GM19395 (cell line): ENCODE measurements around the gene ABCG1.

Source experiments
- ATAC-seq: cut with Tn5 transposase; IDR thresholded peaks from one replicate; pipeline ENCODE4 v1.9.1; 2021; ENCODE audit warnings: mild to moderate bottlenecking, moderate library complexity; ENCODE audit not compliant: unreplicated experiment

Gene ABCG1

DNA sequence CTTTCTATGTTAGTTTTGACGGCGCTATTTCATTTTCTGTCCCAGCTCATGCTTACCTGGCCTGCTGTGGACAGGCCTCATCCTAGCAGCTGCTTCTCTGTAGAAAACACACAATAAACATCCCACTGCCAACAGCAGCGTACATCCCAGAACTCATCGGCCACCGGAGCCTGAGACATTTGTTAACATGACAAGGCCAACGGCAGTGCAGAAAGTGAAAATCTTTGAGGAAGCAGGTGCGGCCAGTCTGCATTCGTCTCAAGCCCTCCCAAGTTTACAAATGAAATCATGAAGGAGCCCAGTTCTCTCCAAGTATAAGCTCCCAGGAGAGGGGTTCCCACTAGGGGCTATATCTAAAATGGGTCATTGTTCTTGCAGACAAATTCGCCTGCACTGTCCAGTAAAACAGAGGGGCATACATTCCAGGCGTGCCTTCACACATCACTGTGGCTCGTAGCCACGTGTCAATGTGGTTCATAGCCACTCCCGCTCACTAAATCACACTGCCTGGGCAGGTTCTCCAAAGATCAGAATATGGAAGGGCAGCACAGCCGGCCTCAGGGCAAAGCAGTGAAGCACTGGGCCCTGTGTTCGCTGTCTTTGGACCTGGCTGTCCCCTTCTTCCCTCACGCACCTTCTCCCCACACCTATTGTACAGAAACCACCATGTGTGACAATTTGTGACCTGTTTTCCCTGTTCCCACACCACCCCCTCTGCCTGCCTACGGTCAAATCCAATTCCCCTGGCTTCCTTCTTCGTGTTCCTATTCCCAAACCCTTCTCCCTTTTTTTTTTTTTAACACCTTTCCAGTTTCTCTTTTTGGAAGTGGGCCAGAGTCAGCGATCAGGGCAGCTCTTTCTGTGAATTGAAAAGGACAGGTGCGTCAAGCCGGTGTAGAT is 27.0 kb upstream of the ABCG1 start:
- ATAC-seq, result no peak

GRCh38 chr21:42193131-42193671 is 25.7 kb upstream of the ABCG1 start:
- no peak for ATAC-seq

DNA sequence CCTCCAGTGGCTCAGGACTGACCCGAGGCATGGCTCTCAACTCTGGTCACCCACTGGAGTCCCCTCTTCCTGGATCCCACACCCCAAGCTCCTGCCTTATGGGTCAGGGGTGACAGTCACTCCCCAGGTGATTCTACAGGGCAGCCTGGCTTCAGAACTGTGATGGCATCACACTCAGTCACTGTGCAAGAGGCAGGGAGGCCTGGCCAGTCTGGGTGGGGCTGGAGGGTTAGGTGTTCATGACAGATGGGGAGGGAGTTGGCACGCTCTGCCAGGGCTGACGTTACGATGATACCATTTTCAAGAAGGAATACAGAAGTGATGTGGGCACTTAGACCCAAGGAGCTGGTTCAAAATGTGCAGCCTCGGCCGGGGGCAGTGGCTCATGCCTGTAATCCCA is 25.2 kb upstream of the ABCG1 start:
- no peak for ATAC-seq

DNA sequence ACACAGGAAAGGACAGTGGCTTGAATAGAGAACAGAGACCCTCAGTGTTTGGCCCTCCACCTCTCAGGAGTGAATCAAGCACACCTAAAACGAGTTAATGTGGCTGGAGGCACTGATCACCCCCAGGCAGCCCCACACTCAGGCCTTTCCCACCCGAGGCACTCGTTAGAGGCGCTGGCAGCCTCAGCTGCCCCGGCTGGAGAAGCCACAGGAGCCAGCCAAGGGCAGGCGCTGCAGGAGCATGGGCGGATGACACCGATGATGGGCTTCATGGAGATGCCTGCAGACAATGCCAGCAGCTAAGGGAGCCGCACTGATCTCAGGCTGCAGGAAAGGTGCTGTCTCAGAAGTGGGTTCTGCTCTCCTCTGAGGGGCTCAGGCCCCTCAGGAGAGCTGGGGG is 24.1 kb upstream of the ABCG1 start:
- no peak for ATAC-seq

GRCh38 chr21:42195378-42196031 is 23.4 kb upstream of the ABCG1 start:
- no peak for ATAC-seq

DNA sequence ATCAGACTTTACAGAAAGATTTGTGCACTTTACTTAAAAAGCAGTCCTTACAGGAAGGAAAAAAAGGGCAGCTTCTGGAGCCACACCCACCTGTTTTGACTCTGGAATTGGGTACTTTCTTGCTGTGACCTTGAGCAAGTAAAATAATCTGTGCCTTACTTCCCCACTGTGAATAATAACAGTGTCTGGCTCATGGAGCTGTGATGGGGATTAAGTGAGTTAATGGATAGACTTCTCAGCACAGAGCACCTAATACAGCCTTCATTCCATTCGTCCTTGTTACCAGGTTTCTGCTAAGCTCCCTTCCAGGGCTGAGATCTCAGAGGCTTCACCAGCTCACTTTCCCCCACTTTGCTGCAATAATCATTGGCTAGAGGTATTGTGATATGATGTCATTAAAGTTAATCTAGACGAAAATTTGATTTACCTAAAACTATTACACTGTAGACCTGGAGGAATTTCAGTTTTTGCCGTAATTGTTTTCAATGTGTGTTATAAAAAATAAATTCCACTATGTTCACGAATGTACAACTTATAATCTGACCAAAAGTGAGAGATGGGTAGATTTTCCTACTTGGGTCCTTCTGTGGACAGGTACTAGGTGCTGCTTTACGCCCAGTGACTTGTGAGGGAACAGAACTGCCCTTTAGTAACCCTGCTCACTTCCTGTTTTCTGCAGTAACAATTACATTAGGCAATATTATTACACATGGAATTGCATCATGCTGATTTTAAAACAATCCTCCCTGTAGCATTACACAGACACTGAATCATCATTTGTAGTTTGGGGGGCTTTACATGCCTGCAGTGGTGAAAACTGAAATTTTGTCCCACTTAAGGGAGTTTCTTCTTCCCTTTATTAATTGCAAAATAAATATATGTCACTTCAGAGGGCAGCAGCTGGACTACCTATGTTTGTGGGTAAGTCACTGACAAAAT is 19.7 kb upstream of the ABCG1 start:
- peak; percentile 61 for ATAC-seq

GRCh38 chr21:42199868-42200463 is 19.0 kb upstream of the ABCG1 start:
- no peak for ATAC-seq

- no peak for ATAC-seq
Observed at GRCh38 chr21:42200906-42201614, 17.9 kb upstream of the ABCG1 start.

DNA sequence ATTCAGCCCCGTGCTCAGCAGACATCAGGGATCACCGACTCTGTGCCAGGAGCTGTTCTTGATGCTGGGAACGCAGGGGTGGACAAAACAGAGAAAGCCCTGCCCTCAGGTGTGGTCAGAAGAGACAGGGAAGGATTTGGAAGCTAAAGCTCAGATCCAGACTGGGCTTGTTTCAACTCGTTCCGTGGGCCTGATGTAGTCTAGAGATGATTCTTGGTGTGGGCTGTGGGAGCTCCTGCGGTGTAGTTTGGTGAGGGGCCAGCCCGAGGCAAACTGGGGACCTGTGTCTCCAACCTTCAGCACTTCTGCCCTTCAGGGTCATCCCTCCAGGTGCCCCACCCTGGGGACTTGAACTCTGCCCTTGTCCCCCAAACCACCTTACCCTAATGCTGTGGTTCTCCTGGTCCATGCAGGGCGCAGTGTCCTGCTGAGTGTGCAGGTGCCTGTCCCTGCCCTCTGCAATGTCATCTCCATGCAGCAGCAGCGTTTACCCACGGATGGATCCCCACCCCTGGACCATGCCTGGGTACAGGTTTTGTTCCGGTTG is 17.3 kb upstream of the ABCG1 start:
- no peak for ATAC-seq

GRCh38 chr21:42202321-42202720 is 16.6 kb upstream of the ABCG1 start:
- ATAC-seq, result no peak

DNA sequence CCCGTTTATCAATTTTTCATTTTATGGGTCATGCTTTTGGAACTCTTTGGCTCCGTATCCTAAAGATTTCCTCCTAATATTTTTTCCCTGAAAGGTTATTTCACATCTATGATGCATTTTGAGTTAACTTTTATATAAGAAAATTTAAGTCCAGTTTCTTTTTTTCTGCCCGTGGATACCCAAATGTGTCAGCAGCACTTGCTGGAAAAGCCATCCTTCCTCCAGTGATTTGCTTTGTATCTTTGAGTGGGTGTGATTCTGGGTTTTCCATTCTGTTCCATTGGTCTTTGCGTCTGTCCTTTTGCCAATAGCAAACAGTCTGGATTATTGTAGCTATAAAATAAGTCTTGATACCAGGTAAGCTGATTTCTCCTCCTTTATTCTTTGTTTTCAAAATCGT is 15.6 kb upstream of the ABCG1 start:
- ATAC-seq, result no peak

GRCh38 chr21:42203936-42204335 is 15.0 kb upstream of the ABCG1 start:
- no peak for ATAC-seq

DNA sequence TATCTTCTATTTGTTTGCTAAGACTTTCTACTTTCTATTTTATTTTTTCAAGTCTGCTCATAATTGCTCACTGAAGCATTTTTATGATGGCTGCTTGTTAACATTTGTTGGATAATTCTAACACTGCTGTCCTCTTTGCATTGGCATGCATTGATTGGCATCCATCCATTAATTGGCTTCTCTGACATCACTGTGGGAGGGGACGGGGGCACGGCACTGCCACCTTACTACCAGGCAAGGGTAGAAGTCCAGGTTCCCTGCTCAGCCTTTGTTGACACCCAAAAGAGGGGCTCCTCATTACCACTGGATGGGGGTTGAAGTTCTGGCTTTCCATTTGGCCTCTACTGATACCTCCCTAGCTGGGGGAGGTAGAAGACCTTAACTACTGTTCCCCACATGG is 11.5 kb upstream of the ABCG1 start:
- ATAC-seq, result no peak

- no peak for ATAC-seq
Observed at GRCh38 chr21:42208036-42208435, 10.9 kb upstream of the ABCG1 start.

GRCh38 chr21:42208801-42209490 is 10.0 kb upstream of the ABCG1 start:
- no peak for ATAC-seq

GRCh38 chr21:42209801-42210479 is 9.0 kb upstream of the ABCG1 start:
- ATAC-seq, result no peak

- no peak for ATAC-seq
Observed at GRCh38 chr21:42212266-42212665, 6.7 kb upstream of the ABCG1 start.

DNA sequence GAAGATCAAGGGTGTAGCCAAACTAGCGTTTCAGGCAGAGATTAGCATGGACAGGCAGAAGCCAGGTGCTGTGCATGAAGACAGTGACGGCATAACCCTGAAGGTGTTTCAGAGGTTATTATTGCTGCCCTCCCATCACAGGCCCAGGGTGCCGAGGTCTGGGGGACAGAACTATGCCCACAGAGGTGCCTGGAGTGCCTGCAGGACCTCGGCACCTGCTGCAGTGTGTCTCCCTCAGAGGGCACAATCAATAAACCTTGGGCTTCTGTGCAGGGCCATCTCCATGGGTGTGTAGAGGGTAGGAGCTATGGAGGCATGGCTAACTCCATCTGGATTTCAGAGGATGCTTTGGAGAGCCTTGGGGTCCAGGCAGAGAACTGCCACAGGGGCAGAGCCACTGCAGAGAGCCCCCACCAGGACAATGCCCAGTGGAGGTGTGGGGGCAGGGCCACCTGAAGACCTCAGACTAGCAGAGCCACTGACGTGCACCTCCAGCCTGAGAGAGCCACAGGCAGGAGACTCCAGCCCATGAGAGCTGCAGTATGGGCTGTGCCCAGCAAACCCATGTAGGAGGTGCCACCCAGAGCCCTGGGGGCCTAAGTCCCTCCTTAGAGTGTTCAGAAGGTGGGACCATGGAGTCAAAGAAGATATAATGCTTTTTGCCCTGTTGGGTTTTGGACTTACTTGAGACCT is 5.7 kb upstream of the ABCG1 start:
- no peak for ATAC-seq
